Mesenteric fat pad (tissue), 1 donor: Measurements from ENCODE around the gene OSBPL5. TPM values are rescaled to one million over a fixed set of nuclear protein-coding genes. Genes with fewer than 3 reads are reported as not detected.
"Not testable (repeated sequence)": the region's sequence is repeated elsewhere in the genome, so short reads cannot be mapped to it uniquely, and the experiment has no call there.

ENCODE experiments used
- DNase-seq: peaks from one replicate; pipeline ENCODE4 v3.0.0-alpha.2; 2020; ENCODE audit warnings: low spot score
- total RNA-seq: library from RNA; stranded (reverse); fragmentation: NEBNext Ultra II Directional; extraction: Animal tissue kit (Norgen Biotek cat#: 25700); gene quantifications from one replicate; pipeline ENCODE4 v1.2.1, GENCODE V29; 2021
- donor health status: DM: yes; HTN: yes; CAD: no.

The OSBPL5 gene
- total RNA-seq, 1 donor from 2014 or later, result 41.4 TPM

DNA sequence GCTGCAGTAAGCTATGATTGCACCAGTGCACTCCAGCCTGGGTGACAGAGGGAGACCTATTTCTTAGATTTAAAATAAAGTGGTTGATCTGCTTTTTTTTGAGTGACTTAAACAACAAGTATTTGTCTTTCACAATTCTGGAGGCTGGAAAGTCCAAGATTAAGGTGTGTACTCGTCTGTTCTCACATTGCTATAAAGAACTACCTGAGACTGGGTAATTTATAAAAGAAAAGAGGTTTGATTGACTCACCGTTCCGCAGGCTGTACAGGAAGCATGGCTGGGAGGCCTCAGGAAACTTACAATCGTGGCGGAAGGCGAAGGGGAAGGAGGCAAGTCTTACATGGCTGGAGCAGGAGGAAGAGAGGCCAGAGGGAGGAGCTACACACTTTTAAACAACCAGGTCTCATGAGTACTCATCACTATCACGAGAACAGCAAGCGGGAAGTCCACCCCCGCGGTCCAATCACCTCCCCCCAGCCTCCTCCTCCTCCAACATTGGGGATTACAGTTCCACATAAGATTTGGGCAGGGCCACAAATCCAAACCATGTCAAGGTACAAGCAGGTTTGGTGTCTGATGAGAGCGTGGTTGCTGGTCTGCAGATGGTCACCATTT is 19.7 kb upstream of the OSBPL5 start:
- DNase-seq, result no peak

DNA sequence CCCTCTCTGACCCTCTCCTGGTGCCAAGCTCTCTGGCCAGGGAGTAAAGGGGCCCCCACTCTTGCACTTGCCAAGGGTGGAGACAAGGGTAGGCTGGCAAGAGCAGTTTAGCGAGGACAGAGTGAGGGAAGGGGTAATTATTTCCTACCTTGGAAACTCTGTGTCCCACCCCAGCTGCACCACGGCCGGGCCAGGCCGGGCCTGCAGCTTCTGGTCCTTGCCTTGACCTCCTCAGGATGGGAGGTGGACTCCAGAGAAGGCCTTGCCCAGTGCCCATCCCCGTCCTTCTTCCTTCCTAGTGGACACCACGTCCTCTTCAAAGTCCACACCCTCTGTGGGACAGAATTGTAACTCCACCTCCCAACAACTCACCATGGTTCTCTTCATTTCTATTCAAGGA is 18.4 kb upstream of the OSBPL5 start:
- no peak for DNase-seq

DNA sequence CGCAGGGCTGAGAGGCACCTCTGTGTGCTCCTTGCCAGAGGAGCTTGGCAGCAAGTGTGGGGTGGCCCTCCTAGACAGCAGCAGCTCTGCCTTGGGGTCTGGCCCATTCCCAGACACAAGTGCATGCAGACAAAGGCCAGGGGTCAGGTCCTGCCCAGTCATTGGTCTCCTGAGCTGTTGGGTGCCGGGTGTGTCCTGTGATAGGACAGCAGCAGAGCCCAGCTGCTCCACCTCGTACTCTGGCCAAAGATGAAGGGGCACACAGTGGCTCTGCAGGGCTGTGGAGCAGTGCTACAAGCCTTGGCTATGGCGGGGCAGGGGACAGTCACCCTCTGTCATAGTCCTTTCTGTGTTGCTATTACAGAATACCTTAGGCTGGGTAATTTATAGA is 17.3 kb upstream of the OSBPL5 start:
- no peak for DNase-seq

DNA sequence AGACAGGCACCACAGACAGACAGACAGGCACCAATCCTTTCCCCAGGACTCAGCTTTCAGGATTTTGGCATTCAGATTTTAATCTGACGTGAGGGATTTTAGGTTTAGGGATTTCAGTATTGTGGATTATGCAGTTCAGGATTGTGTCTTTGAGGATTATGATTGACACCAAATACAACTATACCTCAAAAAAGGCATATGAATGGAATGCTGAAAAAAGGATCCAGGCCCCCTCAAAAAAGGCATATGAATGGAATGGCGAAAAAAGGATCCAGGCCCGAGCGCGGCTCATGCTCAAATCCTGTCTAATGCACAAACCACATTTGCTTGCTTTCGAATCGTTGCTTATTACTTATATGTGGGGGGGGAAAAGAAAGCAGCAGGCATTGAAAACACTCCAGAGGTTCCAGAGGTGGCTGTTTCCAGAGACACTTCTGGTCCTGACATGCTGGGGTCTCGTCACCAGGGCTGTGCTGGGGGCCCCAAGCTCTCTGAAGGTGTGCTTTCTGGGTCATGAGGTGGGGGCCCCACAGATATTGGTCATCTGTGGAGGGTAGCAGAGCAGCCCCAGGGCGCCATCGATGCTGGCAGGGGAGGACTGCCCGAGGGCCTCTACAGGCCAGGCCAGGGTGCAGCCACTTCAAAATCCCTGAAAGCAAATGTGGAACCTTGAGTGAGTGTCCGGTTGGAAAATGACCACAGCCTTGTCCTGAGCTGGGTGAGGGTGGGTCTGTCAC is 16.8 kb upstream of the OSBPL5 start:
- no peak for DNase-seq

DNA sequence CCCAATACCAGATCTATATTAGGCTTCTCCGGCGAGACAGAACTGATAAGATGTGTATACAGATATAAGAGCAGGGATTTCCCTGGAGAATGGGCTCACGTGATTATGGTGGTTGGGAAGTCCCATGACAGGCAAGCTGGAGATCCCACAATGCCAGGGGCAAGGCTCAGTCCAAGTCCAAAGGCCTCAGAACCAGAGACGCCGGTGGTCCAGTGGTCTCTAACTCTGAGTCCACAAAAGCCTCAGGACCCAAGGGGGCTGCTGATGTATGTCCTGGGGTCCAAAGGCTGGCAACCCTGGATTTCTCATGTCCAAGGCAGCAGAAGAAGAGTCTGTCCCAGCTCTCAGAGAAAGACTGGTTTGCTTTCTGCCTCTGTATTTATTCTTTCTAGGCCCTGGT is 15.8 kb upstream of the OSBPL5 start:
- DNase-seq, result no peak

DNA sequence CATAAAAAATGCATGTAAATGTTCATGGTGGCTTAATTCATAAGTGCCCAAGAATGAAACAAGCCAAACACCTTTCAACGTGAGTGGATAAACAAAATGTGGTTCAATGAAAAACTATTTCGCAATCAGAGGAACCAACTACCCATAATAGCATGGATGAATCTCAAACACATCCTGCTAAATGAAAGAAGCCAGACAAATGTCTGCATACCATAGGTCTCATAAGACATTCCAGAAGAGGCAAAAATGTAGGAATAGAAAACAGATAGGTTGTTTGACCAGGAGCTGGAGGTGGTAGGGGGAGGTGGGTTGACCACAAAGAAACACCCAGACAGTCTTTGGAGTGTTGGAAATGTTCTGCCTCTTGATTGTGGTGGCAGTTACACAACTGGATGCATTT is 13.2 kb upstream of the OSBPL5 start:
- no peak for DNase-seq

DNA sequence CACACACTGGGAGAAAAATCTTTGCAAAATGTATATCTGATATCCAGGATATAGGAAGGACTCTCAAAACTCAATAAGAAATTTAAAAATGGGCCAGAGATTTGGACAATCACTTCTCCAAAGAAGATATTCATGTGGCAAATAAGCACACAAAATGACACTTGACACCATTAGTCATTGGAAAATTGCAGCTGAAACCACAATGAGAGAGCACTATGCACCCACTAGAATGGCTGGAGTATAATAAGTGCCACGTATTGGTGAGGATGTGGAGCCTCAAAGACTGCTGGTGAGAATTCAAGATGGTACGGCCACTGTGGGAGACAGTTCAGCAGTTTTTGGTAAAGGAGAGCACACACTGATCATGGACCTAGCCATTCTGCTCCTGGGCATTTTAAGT is 12.8 kb upstream of the OSBPL5 start:
- no peak for DNase-seq

DNA sequence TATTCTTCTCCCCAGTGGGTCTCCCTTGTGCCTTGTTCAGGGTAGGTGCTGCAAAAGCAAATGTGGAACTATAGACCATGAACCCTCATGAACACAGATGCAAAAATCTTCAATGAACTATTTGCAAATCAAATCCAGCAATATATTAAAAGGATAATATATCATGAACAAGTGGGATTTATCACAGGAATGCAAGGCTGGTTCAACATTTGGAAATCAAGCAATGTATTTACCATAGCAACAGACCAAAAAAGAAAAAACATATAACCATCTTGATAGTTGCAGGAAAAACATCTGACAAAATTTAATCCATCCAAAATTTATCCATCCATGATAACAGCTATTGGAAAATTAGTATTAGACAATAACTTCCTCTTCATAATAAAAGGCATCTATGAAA is 11.4 kb upstream of the OSBPL5 start:
- no peak for DNase-seq

DNA sequence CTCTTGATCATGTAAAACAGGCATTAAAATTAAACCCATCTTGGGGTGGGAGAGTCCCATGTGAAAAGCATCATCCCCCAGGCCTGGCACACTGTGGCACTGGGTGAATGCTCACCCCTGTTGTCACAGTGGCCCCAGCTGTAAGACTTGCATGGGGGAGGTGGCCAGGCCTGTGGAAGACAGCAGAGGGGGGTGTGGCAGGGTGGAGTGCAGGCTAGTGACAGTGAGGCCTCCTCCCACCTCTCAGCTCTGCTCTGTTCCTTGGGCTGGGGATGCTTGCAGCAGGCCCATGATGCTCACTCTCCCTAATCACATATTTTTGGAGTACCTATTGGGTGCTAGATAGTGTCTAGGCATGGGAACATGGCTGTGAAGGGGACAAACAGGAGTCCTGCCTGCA is 10.1 kb upstream of the OSBPL5 start:
- no peak for DNase-seq

DNA sequence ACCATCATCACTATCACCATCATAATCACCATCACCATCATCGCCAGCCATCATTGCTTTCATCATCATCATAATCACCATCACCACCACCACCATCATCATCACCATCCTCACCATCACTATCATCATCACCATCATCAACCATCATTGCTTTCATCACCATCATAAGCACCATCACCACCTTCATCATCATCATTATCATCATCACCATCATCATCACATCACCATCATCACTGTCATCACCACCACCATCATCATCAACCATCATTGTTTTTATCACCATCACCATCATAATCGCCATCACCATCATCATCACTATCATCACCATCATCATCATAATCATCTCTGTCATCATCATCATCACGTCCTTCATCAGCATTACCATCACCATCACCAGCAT is 9.3 kb upstream of the OSBPL5 start:
- DNase-seq, result no peak

DNA sequence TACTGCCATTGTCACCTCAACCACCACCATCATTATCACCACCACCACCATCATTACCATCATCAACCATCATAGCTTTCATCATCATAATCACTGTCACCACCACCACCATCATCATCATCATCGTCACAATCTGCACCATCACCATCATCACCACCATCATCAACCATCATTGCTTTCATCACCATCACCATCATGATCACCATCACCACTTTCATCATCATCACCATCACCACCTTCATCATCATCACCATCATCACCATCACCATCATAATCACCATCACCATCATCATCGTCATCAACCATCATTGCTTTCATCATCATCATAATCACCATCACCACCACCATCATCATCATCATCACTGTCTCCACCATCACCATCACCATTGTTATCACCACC is 8.7 kb upstream of the OSBPL5 start:
- no peak for DNase-seq

DNA sequence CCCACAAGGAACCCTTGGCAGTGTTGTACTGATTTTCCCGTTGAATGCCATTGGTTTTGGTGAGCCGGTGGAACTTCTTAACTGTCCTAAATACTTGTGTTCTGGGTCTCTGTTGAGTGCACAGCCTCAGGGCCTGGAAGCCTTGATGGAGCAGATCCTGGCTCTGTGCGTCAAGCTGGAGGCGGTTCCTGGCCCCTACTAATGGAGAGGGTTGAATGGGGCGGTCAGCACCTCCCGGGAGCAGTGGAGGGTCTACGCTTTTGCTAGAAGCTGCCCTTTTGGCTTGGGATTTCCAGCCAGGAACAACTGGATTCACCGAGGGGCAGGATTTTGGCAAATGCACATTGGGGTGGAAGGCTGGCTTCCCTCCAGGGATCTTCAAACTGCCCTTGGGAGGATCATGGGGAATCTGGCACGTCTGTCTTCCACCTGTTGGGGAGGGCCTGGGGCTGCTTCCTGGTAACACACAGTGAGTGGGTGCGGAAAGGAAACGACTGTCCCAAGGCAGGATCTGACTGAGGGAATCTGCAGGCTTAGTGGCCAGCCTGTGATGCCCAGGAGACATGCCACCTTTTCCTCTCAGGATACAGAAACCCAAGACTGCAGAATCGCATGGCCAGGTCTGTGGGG is 6.9 kb upstream of the OSBPL5 start:
- DNase-seq, result no peak

DNA sequence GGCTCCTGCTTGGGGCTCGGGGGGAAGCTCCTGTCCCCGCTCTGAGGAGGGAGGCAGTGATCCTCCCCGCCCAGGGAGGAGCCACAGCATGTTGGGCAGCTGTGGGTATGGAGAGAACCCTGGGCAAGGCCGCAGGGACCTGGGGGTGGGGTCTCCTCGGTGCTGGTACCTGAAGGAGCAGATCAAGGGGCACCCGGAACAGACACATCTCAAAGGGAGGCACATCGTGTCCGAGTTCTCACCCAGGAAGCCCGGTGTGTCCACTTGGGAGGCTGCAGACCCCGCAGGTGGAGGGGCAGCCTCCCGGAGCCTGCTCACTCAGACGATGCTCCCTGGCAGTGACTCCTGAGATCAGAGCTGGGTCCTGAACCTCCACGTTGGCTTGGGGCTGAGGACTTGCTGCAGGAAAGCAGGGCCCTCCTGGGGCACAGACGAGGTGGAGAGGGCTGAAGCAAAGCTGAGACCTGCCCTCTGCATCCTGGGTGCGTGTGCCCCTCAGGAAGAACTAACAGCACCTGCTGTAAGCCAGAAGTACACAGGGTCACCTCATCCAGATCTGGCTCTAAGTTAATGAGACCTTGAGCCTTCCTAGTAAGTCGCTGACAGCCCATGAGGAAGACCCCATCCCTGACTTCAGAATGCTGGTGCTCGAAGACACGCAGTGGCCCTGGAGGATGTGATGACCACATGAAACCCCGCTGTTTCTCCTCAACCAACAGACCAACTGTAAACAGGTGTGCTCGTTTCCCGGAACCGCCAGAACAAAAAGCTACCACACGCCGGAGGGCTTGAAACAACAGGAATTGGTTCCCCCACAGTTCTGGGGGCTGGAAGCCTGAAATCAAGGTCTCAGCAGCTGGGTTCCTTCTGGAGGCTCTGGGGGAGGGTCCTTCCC is 5.9 kb upstream of the OSBPL5 start:
- no peak for DNase-seq

DNA sequence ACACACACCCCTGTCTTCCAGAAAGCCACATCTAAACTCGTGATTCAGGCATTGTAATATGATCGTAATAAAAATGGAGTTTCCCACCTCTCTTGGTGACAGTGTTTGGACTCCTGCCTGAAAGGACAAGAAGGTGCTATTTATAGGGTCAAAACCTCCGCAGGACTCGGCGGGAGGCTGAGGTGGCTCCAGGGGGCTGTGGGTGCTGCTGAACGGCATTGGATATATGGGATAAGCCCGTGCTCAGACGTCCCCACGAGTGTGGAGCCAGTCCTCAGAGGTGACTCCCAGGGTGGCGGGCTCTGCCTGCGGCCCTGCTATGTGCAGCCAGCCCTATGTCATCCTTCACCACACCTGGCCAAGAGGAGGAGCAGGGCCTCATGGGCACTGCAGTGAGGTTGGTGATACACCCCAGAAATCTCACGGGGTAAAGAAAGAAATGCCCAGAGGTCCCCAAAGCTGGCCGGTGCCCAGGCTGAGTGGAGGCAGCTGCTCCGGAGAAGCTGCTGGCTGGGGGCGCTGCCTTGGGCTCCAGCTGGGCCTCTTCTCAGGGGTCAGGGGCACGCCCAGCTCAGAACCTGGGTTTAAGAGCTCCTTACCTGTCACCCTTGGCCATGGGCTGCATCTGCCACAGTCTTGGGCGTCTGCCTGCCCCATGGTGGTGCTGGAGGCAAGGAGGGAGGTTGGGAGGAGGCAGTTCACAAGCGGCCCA is 5.1 kb upstream of the OSBPL5 start:
- DNase-seq, result no peak

DNA sequence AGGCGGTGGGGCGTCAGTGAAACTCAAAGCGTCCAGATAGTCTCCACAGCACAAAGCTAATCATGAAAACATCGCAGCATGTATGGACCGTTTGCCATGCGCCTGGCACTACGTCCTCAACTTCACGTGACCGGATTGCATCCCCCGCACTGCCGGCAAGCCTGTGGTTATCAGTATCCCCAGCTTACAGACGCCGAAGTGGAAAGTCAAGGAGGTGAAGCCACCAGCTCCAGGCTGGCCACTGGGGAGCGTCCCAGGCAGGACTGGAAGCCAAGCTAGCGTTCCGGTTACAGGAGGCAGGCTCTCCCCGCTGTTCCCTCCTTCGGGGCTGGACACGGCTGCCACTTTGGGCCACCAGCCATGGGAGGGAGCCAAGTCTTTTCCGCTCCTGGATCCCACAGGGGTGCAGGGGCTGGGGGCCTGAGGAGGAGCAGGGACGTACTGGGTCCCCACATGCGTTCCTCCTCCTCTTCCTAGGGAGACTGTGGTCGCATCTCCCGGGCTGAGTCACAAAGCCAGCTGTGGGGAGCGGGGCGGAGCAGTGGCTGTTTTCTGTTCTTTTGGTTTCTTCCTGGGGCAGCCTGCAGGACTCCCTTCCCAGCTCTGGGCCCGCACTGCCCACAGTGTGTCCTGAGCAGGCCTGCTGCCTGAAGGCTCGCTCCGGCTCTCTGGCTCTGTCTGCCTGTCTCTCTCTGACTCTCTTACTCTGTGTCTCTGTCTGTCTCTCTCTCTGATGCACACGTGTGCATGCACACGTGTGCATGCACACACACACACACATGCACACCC is 4.3 kb upstream of the OSBPL5 start:
- DNase-seq, result no peak

DNA sequence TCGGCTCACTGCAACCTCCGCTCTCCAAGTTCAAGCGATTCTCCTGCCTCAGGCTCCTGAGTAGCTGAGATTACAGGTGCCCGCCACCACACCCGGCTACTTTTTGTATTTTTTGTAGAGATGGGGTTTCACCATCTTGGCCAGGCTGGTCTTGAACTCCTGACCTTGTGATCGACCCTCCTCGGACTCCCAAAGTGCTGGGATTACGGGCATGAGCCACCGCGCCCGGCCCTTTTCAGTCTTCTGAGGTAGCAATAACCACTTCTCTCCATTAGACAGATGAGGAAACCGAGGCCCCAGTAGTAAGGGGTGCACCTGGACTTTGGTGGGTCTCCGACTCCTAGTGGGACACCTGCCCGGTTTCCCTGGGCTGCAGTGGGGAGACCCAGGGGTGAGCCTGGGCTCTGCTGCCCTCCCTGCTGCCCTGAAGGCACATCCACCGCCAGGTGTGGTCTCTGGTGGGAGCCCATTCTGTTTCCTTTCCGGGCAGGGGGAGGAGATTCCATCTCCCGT is 3.7 kb upstream of the OSBPL5 start:
- not testable (repeated sequence) for DNase-seq

DNA sequence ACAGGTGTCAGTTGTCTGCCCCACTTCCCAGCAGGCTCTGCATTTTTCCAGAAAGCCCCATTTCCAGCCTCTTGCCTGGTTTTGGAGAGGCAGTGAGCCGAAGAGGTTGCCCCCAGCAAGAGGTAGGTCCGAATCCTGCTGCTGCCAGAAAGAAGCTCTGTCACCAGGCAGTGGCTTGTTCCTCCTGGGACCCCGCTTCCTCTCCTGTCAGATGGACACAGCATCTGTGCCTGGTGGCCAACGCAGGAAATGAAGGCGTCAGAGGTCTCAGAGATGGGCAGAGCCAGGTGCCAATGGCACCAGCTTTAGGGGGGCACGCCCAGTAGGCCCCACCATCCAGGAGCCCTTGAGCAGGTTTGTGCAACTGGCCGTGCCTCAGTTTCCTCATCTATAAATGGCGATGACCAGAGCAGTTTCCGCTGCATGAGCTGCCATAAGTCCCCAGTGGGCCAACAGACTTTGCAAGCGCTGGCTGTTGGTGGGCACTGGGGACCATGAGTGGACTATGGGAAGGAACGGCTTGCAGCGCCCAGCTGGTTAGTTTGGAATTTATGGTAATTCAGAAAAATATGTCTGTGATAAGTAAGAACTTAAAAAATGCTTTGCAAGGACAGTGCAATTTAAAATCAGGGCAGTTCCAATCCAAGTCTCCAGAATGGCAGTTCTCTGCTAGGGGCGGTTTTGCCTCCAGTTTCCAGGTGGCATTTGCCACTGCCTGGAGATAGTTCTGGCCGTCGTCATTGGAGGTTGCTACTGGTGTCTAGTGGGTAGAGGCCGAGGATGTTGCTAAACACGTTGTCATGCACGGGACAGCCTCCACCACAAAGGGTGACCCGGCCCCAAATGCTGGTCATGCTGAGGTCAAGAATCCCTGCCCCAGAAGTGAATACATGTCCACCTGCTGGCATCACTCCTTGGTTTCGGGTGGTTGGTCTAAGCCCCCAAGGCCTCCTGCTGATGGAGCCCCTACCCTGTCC is 2.3 kb upstream of the OSBPL5 start:
- DNase-seq, result no peak

DNA sequence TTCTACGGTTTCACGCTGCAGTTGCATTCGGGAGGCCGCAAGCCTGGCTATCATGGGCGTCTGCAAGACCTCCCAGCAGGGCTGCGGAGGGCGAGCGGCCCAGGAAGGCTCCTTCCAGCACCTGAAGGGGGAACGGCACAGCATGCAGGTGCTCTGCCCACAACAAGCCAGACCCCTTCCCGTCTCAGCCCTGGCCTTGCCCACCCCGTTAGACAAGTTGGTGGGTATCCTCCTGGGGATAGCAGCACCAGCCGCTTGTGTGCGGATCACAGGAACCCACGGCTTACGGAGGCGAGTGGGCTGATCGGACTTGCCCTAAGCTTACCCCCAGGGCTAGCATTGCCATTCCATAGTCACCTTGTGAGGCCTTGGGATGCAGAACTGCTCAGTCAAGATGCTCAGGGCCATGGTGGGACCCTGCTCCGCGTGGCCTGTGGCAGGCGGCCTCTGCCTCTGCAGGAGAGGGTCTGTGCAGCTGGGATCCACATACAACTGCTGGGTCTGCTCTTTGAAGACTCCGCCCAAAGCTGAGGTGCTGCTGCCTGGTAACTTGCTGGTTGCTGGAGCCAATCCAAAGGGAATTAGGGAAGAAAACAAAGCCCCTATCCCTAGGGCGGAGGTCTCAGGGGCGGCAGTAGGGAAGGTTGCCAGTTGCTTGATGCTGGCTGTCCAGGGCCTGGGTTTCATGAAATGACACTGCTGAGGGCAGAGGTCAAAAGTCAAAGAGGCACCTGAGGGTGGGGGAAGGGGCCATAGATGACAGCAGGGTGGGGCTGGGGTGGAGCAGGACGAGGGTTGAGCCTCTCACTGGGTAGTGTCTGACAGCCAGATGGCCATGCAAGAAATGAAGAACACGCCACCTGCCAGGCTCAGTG is 1.4 kb upstream of the OSBPL5 start:
- no peak for DNase-seq
